ENCODE results near the gene HOXA2. TPM values are rescaled to one million over a fixed set of nuclear protein-coding genes. Genes with fewer than 3 reads are reported as not detected.

Gene HOXA2
- total RNA-seq, 4 donors from 2014 or later: 4.7 to 24.8 (median 8.9) TPM

DNA sequence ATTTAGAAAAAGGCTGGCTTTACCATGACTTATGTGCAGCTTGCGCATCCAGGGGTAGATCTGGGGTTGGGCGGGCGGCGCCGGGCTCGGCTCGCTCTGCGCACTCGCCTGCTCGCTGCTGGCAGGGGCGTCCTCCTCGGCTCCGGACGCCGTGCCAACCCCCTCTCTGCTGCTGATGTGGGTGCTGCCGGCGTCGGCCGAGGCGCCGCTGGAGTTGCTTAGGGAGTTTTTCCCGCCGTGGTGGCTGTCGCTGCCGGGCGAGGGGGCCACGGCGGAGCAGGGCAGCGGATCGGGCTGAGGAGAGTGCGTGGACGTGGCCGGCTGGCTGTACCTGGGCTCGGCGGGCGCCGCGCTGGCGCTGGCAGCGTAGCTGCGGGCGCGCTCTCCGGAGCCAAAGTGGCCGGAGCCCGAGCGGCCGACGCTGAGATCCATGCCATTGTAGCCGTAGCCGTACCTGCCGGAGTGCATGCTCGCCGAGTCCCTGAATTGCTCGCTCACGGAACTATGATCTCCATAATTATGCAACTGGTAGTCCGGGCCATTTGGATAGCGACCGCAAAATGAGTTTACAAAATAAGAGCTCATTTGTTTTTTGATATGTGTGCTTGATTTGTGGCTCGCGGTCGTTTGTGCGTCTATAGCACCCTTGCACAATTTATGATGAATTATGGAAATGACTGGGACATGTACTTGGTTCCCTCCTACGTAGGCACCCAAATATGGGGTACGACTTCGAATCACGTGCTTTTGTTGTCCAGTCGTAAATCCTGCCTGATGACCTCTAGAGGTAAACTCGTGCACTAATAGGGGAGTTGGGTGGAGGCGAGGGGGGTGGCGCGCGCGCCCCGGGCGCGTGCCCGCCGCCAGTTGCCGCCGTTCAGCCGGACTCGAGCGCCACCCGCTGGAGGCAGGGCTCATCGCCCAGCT, 40.8 kb upstream of the HOXA2 start, which contains the start of gene HOXA5:
HOXA5 (minus strand) TSS at position 659 of the 927 bp plus-strand sequence; CDS start at position 585, 74 bp downstream.
- Histone ChIP-seq H3K27me3 (no peaks in the 10 kb centered on the region), H3K4me3 (peak within 1 kb of the TSS; percentile 40 to 75 (median 60))

DNA sequence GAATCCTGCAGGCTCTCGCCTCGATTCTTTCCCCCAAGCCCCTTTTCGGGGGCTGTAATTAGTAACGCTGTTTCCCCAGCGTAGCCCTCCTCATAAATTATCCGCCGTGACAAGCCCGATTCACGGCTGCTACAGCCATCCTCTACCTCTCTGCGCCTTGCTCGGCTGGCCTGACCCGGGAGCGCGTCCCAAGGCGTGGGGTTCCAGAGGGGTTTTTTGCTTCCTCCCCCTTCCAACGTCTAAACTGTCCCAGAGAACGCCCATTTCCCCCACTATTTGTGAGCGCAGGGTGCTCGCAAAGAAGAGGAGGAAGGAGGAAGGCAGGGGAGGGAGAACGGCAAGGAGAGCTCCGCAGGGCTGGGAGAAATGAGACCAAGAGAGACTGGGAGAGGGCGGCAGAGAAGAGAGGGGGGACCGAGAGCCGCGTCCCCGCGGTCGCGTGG, 40.1 kb upstream of the HOXA2 start:
- H3K27ac ChIP-seq: peak overlapping the region; percentile 73 to 96 (median 84)
- peaks cover 0 to 37% (median 1%) of the 10 kb centered on the region in 4 donors for H3K4me1 ChIP-seq
- DNase-seq: peak in 2 of 3 donors; percentile 12 to 66
- H3K9me3 ChIP-seq: no peaks in the 10 kb centered on the region
- peaks cover 0 to 9% (median 0%) of the 10 kb centered on the region in 3 donors for H3K36me3 ChIP-seq
- no peaks in the 10 kb centered on the region for H3K27me3 ChIP-seq
- TF ChIP-seq POLR2A (IDR thresholded peaks at IDR 0.05): no peak
- H3K4me3 ChIP-seq: peak overlapping the region; percentile 40 to 75 (median 60)

More for the DNA sequence above, 40.8 kb upstream of the HOXA2 start, which contains the start of gene HOXA5:
- Histone ChIP-seq H3K4me1 (peaks cover 0 to 36% (median 5%) of the 10 kb centered on the region in 4 donors), H3K27ac (peak within 1 kb of the TSS; percentile 73 to 96 (median 84)), H3K9me3 (no peaks in the 10 kb centered on the region), H3K36me3 (peaks cover 0 to 9% (median 0%) of the 10 kb centered on the region in 3 donors)
- TF ChIP-seq, protein P1, sequence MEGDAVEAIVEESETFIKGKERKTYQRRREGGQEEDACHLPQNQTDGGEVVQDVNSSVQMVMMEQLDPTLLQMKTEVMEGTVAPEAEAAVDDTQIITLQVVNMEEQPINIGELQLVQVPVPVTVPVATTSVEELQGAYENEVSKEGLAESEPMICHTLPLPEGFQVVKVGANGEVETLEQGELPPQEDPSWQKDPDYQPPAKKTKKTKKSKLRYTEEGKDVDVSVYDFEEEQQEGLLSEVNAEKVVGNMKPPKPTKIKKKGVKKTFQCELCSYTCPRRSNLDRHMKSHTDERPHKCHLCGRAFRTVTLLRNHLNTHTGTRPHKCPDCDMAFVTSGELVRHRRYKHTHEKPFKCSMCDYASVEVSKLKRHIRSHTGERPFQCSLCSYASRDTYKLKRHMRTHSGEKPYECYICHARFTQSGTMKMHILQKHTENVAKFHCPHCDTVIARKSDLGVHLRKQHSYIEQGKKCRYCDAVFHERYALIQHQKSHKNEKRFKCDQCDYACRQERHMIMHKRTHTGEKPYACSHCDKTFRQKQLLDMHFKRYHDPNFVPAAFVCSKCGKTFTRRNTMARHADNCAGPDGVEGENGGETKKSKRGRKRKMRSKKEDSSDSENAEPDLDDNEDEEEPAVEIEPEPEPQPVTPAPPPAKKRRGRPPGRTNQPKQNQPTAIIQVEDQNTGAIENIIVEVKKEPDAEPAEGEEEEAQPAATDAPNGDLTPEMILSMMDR (IDR thresholded peaks at IDR 0.05): peak; percentile 11 to 91 (median 73)
- peak; percentile 56 to 82 for TF ChIP-seq POLR2A (IDR thresholded peaks at IDR 0.05)
- DNase-seq: peak; percentile 27 to 88 (median 84)

DNA sequence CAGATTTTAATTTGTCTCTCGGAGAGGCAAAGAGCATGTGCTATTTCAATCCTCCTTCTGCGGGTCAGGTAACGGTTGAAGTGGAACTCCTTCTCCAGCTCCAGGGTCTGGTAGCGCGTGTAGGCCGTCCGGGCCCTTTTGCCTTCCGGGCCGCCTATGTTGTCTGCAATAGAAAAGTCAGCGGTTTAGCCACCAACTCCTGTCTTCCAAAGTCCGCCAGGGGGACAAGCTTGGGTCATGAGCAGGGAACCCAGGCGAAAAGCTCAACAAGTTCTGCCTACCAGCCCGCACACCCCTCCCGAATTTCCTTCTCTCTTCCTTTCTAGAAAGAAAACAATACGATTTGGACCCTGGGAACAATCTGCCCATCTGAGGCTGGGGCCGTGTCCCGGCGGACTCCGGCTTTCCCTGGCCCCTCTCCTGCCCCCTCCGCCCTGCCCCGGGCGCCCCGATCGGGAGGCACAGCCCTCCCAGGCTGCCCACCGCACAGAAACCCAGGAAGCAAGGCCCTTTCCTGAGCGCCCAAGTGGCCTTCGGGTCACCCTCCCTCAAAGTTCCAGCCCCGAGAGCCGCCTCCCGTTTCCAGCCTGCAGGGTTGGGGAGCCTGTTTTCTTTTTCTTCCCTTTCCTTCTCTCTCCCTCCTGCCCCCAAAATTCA, 39.6 kb upstream of the HOXA2 start:
- Histone ChIP-seq H3K27ac (peak overlapping the region; percentile 73 to 96 (median 84)), H3K4me1 (peaks cover 0 to 40% (median 0%) of the 10 kb centered on the region in 4 donors), H3K36me3 (peaks cover 0 to 9% (median 0%) of the 10 kb centered on the region in 3 donors), H3K4me3 (peak overlapping the region; percentile 40 to 75 (median 60)), H3K9me3 (no peaks in the 10 kb centered on the region), H3K27me3 (no peaks in the 10 kb centered on the region)
- DNase-seq: peak; percentile 8 to 59 (median 54)
- TF ChIP-seq, protein P1 (IDR thresholded peaks at IDR 0.05): peak in 3 of 6 experiments; percentile 11 to 17 (median 15)
- TF ChIP-seq POLR2A (IDR thresholded peaks at IDR 0.05): no peak

DNA sequence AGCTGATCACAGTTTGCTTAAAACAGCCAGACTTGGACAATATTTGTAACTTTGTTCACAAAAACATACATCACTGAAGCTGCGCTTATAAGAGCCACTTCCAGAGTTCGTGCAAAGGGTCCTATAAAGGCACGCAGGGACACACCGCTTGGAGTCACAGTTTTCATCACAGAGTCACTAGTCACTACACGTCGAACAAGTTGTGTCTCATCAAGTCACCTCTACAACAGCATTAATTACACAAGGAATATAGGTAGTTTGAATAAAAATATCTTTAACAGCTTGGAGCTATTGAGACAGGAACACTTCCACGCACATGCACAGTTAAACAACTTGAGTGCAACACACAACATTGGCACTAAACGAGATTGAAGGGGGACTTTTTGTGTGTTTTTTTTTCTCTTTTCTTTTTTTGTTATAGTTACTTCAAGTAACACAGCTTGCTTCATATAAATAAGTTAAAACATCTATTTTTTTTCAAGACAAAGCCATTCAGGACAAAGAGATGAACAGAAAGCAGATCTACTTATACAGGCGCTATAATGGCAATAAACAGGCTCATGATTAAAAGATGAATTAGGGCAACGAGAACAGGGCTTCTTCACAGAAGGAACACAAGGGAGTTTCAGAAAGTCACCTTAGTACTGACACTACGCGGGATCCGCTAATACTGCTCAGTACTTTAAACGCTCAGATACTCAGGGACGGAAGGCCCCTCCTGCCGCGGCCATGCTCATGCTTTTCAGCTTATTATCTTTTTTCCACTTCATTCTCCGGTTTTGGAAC, 38.8 kb upstream of the HOXA2 start:
- H3K27me3 ChIP-seq: no peaks in the 10 kb centered on the region
- H3K4me3 ChIP-seq: peak overlapping the region in 3 of 4 donors; percentile 50 to 75 (median 70)
- peaks cover 0 to 9% (median 0%) of the 10 kb centered on the region in 3 donors for H3K36me3 ChIP-seq
- no peaks in the 10 kb centered on the region for H3K9me3 ChIP-seq
- H3K4me1 ChIP-seq: peaks cover 0 to 38% (median 2%) of the 10 kb centered on the region in 4 donors
- TF ChIP-seq, protein P1 (IDR thresholded peaks at IDR 0.05): no peak
- TF ChIP-seq POLR2A (IDR thresholded peaks at IDR 0.05): no peak
- peak in 1 of 3 donors; percentile 11 for DNase-seq
- H3K27ac ChIP-seq: peak overlapping the region; percentile 73 to 96 (median 84)

DNA sequence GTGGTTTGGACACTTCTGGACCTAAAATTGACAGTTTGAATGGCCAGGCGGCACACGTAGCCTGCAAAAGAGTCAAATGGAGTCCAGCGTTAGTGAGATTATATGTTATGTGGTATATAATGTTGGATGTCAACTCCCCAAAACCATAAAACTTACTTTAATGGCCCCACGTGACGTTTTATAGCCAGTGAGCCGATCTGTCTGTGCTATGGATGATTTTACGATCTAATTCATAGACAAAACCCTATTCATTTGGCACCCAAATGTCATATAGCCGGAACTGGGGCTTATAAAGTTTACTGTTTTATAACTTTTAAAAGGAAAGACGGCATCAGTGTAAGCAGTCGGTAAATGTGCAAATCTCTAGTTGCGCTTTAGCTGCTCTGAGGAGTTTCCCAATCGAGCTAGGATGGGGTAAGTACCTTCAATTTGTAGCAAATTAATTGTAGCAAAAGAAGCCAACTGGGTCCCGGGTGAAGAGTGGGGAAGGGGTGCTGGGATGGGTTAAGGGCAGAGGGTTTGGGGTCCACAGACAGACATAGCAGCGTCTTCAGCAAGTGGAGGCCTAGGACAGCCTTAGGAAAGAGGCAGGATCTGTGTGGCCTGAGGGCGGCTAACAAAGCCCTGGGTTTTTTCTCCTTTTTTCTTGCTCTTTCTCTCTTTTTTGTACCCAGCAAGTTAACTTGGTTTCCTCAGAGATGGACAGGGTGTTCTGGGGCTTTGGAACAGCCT, 37.8 kb upstream of the HOXA2 start:
- DNase-seq: peak in 2 of 3 donors; percentile 61 to 77
- H3K9me3 ChIP-seq: no peaks in the 10 kb centered on the region
- TF ChIP-seq, protein P1 (IDR thresholded peaks at IDR 0.05): no peak
- peak; percentile 74 to 77 for TF ChIP-seq POLR2A (IDR thresholded peaks at IDR 0.05)
- peaks cover 0 to 44% (median 3%) of the 10 kb centered on the region in 4 donors for H3K4me1 ChIP-seq
- H3K4me3 ChIP-seq: peak overlapping the region in 3 of 4 donors; percentile 19 to 75 (median 58)
- H3K27ac ChIP-seq: peak overlapping the region; percentile 31 to 96 (median 80)
- H3K36me3 ChIP-seq: peaks cover 0 to 7% (median 0%) of the 10 kb centered on the region in 3 donors
- no peaks in the 10 kb centered on the region for H3K27me3 ChIP-seq

Measured in Peyer's patch (tissue), 4 donors.